Panc1 (cell line): Measurements from ENCODE around the gene RBM48. TPM values are rescaled to one million over a fixed set of nuclear protein-coding genes. Genes with fewer than 3 reads are reported as not detected.

ENCODE experiments used
- ATAC-seq: fragments of 200-7000 bp; cut with Tn5 transposase; 2 replicates; pipeline ENCODE4 v1.9.1; 2020; ENCODE audit warnings: mild to moderate bottlenecking, moderate library complexity
- BruUV-seq: library from RNA; stranded (reverse); fragments of 400-500 nt; replicated peaks from 2 replicates; lab custom pipeline; 2021; lab: Mats Ljungman, UMichigan
- CTCF ChIA-PET: fragments of 300-600 bp; sonication (Branson Sonifier 250); formaldehyde crosslinking; loops from one replicate; lab custom pipeline; 2022; ENCODE audit warnings: antibody characterized with exemption; lab: Charles Lee
- POLR2A ChIA-PET: fragments of 300-600 bp; sonication (Branson Sonifier 250); formaldehyde crosslinking; loops from one replicate; lab custom pipeline; 2022; ENCODE audit warnings: antibody characterized with exemption; lab: Charles Lee
- DNase-seq: peaks from one replicate; pipeline ENCODE4 v3.0.0-alpha.2; 2010; ENCODE audit warnings: low read depth, low spot score
- H3K27ac ChIP-seq: 2 replicates; pipeline ENCODE4 v1.5.1; 2011; ENCODE audit warnings: mild to moderate bottlenecking, low read length, inconsistent platforms
- H3K27me3 ChIP-seq: fragments of 200-500 bp; sonication (Bioruptor generic); 2 replicates; pipeline ENCODE4 v1.6.0; 2014; ENCODE audit warnings: low read length, inconsistent platforms; ENCODE audit not compliant: control insufficient read depth, insufficient read depth
- H3K36me3 ChIP-seq: fragments of 200-500 bp; sonication (Bioruptor generic); 2 replicates; pipeline ENCODE4 v1.5.1; 2014; ENCODE audit warnings: inconsistent platforms, mild to moderate bottlenecking, low read length, moderate library complexity; ENCODE audit not compliant: control insufficient read depth, insufficient read depth
- H3K4me1 ChIP-seq: 2 replicates; pipeline ENCODE4 v1.5.1; 2011; ENCODE audit warnings: inconsistent platforms, mild to moderate bottlenecking, low read length, moderate library complexity; ENCODE audit not compliant: control insufficient read depth, insufficient read depth
- H3K4me3 ChIP-seq, 2 experiments: 2 replicates each; pipeline ENCODE4 v1.5.1; 2011 to 2012; ENCODE audit warnings: low read depth in 2 of 2, low read length in 2 of 2, mild to moderate bottlenecking in 2 of 2, inconsistent platforms in 1 of 2, moderate library complexity in 1 of 2
- H3K9me3 ChIP-seq: fragments of 200-500 bp; sonication (Bioruptor generic); 2 replicates; pipeline ENCODE4 v1.5.1; 2014; ENCODE audit warnings: low read depth, mild to moderate bottlenecking, inconsistent platforms, low read length, moderate library complexity; ENCODE audit not compliant: control insufficient read depth, insufficient read depth
- POLR2AphosphoS5 ChIP-seq: IDR thresholded peaks from 2 replicates; pipeline ENCODE4 v1.6.1; 2012; ENCODE audit warnings: mild to moderate bottlenecking, low read depth, low read length, moderate library complexity
- SIN3A ChIP-seq: IDR thresholded peaks from 2 replicates; pipeline ENCODE4 v1.6.1; 2012; ENCODE audit warnings: low read depth, mild to moderate bottlenecking, low read length, moderate library complexity, borderline replicate concordance; ENCODE audit not compliant: insufficient read depth
- TCF7L2 ChIP-seq: IDR thresholded peaks from 2 replicates; pipeline ENCODE4 v1.6.1; 2011; ENCODE audit warnings: mild to moderate bottlenecking, low read depth, low read length, inconsistent platforms
- in situ Hi-C: cut with HindIII; loops from 2 replicates; pipeline ENCODE4 v1.10.0; 2016; ENCODE audit warnings: low sequenced_read_pairs, low pct_unique_long_range_greater_than_20kb
- intact Hi-C: fragments of 100-400 bp; cut with micrococcal nuclease; formaldehyde crosslinking; loops from one replicate; pipeline ENCODE4 v1.10.0; 2022; ENCODE audit not compliant: unreplicated experiment
- total RNA-seq: library from RNA; stranded (reverse); gene quantifications from one replicate; pipeline ENCODE4 v1.2.1, GENCODE V29; 2021; ENCODE audit not compliant: unreplicated experiment
- TF ChIP-seq, protein P1 (sequence below), 2 experiments: IDR thresholded peaks; 2 replicates each; pipeline ENCODE4 v1.6.1; 2011 to 2012; ENCODE audit warnings: low read depth in 2 of 2, control low read depth in 1 of 2, low read length in 1 of 2, mild to moderate bottlenecking in 1 of 2, moderate library complexity in 1 of 2; ENCODE audit not compliant: insufficient read depth in 1 of 2
- TF ChIP-seq, protein P2 (sequence below): fragments of 450-650 bp; IDR thresholded peaks from 2 replicates; pipeline ENCODE4 v1.5.1; 2017; ENCODE audit warnings: mild to moderate bottlenecking

The RBM48 gene
- total RNA-seq, 1 experiment from 2014 or later = 10.1 TPM

DNA sequence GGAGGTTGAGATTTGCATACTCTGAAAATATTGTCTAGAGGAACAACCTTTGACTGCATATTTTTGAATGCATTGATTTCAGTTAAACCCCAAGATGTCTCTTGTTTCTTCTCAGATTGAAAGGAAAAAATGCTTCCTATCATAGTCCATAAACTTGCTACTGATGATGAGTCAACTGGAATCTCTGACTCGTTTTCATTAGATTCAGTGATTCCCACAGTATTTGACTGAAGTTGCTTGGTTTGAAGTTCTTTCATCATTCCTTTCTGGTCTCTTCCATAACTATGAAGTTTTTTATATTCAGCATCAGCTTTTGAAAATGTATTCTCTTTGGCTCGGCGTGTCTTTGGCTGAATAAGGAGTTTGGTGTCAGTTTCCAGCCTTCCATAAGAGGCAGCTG is 11.0 kb upstream of the RBM48 start:
- no TSS peak for BruUV-seq
- no peaks in the 10 kb centered on the region for H3K36me3 ChIP-seq
- no peak for ATAC-seq
- no peak overlapping the region for H3K4me3 ChIP-seq
- no peak for DNase-seq
- CTCF ChIA-PET = no interaction called here
- no peak overlapping the region for H3K27ac ChIP-seq
- TF ChIP-seq TCF7L2 (no peak), POLR2AphosphoS5 (no peak), SIN3A (no peak)
- TF ChIP-seq, protein P1, sequence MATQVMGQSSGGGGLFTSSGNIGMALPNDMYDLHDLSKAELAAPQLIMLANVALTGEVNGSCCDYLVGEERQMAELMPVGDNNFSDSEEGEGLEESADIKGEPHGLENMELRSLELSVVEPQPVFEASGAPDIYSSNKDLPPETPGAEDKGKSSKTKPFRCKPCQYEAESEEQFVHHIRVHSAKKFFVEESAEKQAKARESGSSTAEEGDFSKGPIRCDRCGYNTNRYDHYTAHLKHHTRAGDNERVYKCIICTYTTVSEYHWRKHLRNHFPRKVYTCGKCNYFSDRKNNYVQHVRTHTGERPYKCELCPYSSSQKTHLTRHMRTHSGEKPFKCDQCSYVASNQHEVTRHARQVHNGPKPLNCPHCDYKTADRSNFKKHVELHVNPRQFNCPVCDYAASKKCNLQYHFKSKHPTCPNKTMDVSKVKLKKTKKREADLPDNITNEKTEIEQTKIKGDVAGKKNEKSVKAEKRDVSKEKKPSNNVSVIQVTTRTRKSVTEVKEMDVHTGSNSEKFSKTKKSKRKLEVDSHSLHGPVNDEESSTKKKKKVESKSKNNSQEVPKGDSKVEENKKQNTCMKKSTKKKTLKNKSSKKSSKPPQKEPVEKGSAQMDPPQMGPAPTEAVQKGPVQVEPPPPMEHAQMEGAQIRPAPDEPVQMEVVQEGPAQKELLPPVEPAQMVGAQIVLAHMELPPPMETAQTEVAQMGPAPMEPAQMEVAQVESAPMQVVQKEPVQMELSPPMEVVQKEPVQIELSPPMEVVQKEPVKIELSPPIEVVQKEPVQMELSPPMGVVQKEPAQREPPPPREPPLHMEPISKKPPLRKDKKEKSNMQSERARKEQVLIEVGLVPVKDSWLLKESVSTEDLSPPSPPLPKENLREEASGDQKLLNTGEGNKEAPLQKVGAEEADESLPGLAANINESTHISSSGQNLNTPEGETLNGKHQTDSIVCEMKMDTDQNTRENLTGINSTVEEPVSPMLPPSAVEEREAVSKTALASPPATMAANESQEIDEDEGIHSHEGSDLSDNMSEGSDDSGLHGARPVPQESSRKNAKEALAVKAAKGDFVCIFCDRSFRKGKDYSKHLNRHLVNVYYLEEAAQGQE (IDR thresholded peaks at IDR 0.05; ENCODE audit: insufficient read depth in 1 of 2, low read depth in 2 of 2, low read length in 1 of 2) = no peak
- TF ChIP-seq, protein P2, sequence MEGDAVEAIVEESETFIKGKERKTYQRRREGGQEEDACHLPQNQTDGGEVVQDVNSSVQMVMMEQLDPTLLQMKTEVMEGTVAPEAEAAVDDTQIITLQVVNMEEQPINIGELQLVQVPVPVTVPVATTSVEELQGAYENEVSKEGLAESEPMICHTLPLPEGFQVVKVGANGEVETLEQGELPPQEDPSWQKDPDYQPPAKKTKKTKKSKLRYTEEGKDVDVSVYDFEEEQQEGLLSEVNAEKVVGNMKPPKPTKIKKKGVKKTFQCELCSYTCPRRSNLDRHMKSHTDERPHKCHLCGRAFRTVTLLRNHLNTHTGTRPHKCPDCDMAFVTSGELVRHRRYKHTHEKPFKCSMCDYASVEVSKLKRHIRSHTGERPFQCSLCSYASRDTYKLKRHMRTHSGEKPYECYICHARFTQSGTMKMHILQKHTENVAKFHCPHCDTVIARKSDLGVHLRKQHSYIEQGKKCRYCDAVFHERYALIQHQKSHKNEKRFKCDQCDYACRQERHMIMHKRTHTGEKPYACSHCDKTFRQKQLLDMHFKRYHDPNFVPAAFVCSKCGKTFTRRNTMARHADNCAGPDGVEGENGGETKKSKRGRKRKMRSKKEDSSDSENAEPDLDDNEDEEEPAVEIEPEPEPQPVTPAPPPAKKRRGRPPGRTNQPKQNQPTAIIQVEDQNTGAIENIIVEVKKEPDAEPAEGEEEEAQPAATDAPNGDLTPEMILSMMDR = no peak
- H3K9me3 ChIP-seq = no peaks in the 10 kb centered on the region
- no peaks in the 10 kb centered on the region for H3K27me3 ChIP-seq
- in situ Hi-C loops = no loop called here
- no peaks in the 10 kb centered on the region for H3K4me1 ChIP-seq
- intact Hi-C loops = no loop called here
- POLR2A ChIA-PET = no interaction called here

DNA sequence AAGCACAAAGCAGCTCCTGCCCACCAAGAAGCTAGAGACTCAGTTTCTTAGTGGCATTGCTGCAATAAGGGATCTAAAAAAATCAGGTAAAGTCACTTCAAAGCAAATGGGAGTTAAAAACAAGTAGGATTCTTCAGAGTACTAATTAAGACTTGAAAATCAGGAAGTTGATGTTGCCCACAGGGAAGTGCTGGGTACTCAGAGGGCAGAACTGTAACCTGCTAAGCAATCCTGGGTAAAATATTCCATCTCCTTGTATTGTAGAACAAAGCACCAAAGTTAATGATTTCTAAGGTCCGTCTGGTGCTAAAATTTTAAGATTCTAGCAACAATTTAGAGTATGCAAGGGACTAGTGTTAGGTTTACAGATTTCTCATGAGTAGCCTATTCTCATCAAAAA is 8.6 kb upstream of the RBM48 start:
- Histone ChIP-seq H3K9me3 (no peaks in the 10 kb centered on the region), H3K4me1 (no peaks in the 10 kb centered on the region), H3K36me3 (no peaks in the 10 kb centered on the region), H3K27ac (no peak overlapping the region), H3K4me3 (no peak overlapping the region), H3K27me3 (no peaks in the 10 kb centered on the region)
- no TSS peak for BruUV-seq
- ChIA-PET POLR2A (no interaction called here), CTCF (no interaction called here)
- intact Hi-C loops = no loop called here
- TF ChIP-seq TCF7L2 = no peak
- ATAC-seq (no peak), DNase-seq (no peak)
- in situ Hi-C loops = no loop called here

DNA sequence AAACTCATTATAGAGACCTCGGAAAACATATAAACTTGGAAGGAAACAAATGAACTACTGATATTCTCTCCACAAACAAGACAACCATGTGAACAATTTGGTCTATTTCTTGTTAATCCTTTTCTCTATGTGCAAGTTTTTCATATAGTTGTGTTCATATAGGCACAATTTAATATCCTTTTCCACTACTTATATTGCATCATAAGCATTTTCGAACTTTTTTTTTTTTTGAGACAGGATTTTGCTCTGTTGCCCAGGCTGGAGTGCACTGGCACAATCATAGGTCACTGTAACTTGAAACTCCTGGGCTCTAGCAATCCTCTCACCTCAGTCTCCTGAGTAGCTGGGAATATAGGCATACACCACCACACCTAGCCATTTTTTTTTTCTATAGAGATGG is 5.5 kb upstream of the RBM48 start:
- Histone ChIP-seq H3K4me1 (peaks cover 6% of the 10 kb centered on the region), H3K4me3 (no peak overlapping the region), H3K9me3 (no peaks in the 10 kb centered on the region), H3K27ac (no peak overlapping the region), H3K27me3 (no peaks in the 10 kb centered on the region), H3K36me3 (peaks cover 6% of the 10 kb centered on the region; the same call in 1 of the 2 replicates)
- no peak for ATAC-seq
- DNase-seq = no peak
- ChIA-PET POLR2A (no interaction called here), CTCF (no interaction called here)
- no TSS peak for BruUV-seq
- TF ChIP-seq POLR2AphosphoS5 (no peak), SIN3A (no peak), TCF7L2 (no peak)
- TF ChIP-seq, protein P1 (IDR thresholded peaks at IDR 0.05; ENCODE audit: insufficient read depth in 1 of 2, low read depth in 2 of 2, low read length in 1 of 2) = no peak
- TF ChIP-seq, protein P2 = no peak
- in situ Hi-C loops (no loop called here), intact Hi-C loops (no loop called here)
